A549 (cell line): ENCODE results near the gene PRDM15.

ENCODE experiments used
- BHLHE40 ChIP-seq: IDR thresholded peaks from 2 replicates; pipeline ENCODE4 v1.6.1; 2012; ENCODE audit warnings: low read depth, low read length, inconsistent platforms
- HDAC2 ChIP-seq: fragments of 200-600 bp; sonication (generic); IDR thresholded peaks from 2 replicates; pipeline ENCODE4 v1.6.1; 2016
- JUNB ChIP-seq: fragments of >200 bp; sonication (Bioruptor Twin); formaldehyde crosslinking; IDR thresholded peaks from 2 replicates; pipeline ENCODE4 v1.6.1; 2016
- KDM5A ChIP-seq: fragments of 200-600 bp; sonication (generic); IDR thresholded peaks from 2 replicates; pipeline ENCODE4 v1.6.1; 2016; ENCODE audit warnings: antibody characterized with exemption, mild to moderate bottlenecking
- NPAS2 ChIP-seq: fragments of 250-450 bp; sonication (Bioruptor Pico); IDR thresholded peaks from 2 replicates; pipeline ENCODE4 v1.8.0; 2022; ENCODE audit warnings: mild to moderate bottlenecking, moderate library complexity, borderline replicate concordance
- POLR2A ChIP-seq: IDR thresholded peaks from 2 replicates; pipeline ENCODE4 v1.6.1; 2012; ENCODE audit warnings: mild to moderate bottlenecking, low read length
- POLR2AphosphoS2 ChIP-seq: conservative IDR thresholded peaks from 2 replicates; pipeline ENCODE4 v1.6.1; 2012; ENCODE audit warnings: low read length, improper control_type of control experiment, inconsistent platforms
- SMC3 ChIP-seq: fragments of >200 bp; sonication (Bioruptor Twin); formaldehyde crosslinking; IDR thresholded peaks from 3 replicates; pipeline ENCODE4 v1.6.1; 2018; ENCODE audit warnings: inconsistent platforms
- ZFP36 ChIP-seq: fragments of 450-650 bp; IDR thresholded peaks from 2 replicates; pipeline ENCODE4 v1.6.1; 2014; ENCODE audit warnings: borderline replicate concordance; ENCODE audit not compliant: partially characterized antibody
- TF ChIP-seq, protein P1 (sequence below): fragments of >200 bp; sonication (Bioruptor Twin); formaldehyde crosslinking; IDR thresholded peaks from 3 replicates; pipeline ENCODE4 v1.5.1; 2016
- TF ChIP-seq, protein P2 (sequence below): fragments of 250-450 bp; sonication (Bioruptor Pico); IDR thresholded peaks from 2 replicates; pipeline ENCODE4 v1.5.0; 2021; ENCODE audit warnings: mild to moderate bottlenecking, moderate library complexity, borderline replicate concordance
- TF ChIP-seq, protein P3 (sequence below): IDR thresholded peaks from 2 replicates; pipeline ENCODE4 v1.6.1; 2012
- TF ChIP-seq, protein P4 (sequence below): fragments of 200-600 bp; sonication (generic); IDR thresholded peaks from 2 replicates; pipeline ENCODE4 v1.6.1; 2016; ENCODE audit warnings: antibody characterized with exemption, mild to moderate bottlenecking, moderate library complexity

DNA sequence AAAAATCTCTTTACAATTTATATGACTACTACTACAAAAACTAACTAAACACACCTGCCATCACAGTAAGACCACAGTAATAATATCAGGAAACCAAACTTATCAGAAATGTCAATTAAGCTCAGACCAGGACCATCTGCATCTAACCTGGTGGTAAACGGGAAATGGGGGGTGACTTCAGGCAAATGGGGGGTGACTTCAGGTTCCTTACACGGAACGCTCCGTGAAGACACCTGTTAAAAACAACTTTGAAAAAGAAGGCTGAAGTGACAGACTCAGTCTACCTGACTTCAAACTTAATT, 15.8 kb downstream of the PRDM15 start:
- TF ChIP-seq, protein P1, sequence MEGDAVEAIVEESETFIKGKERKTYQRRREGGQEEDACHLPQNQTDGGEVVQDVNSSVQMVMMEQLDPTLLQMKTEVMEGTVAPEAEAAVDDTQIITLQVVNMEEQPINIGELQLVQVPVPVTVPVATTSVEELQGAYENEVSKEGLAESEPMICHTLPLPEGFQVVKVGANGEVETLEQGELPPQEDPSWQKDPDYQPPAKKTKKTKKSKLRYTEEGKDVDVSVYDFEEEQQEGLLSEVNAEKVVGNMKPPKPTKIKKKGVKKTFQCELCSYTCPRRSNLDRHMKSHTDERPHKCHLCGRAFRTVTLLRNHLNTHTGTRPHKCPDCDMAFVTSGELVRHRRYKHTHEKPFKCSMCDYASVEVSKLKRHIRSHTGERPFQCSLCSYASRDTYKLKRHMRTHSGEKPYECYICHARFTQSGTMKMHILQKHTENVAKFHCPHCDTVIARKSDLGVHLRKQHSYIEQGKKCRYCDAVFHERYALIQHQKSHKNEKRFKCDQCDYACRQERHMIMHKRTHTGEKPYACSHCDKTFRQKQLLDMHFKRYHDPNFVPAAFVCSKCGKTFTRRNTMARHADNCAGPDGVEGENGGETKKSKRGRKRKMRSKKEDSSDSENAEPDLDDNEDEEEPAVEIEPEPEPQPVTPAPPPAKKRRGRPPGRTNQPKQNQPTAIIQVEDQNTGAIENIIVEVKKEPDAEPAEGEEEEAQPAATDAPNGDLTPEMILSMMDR = no peak
- no peak for TF ChIP-seq NPAS2 (CRISPR knock-in tag)
- no peak for TF ChIP-seq ZFP36
- no peak for TF ChIP-seq POLR2A
- TF ChIP-seq POLR2AphosphoS2 = no peak
- TF ChIP-seq, protein P2, sequence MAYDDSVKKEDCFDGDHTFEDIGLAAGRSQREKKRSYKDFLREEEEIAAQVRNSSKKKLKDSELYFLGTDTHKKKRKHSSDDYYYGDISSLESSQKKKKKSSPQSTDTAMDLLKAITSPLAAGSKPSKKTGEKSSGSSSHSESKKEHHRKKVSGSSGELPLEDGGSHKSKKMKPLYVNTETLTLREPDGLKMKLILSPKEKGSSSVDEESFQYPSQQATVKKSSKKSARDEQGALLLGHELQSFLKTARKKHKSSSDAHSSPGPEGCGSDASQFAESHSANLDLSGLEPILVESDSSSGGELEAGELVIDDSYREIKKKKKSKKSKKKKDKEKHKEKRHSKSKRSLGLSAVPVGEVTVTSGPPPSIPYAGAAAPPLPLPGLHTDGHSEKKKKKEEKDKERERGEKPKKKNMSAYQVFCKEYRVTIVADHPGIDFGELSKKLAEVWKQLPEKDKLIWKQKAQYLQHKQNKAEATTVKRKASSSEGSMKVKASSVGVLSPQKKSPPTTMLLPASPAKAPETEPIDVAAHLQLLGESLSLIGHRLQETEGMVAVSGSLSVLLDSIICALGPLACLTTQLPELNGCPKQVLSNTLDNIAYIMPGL (CRISPR knock-in tag) = no peak
- TF ChIP-seq, protein P3, sequence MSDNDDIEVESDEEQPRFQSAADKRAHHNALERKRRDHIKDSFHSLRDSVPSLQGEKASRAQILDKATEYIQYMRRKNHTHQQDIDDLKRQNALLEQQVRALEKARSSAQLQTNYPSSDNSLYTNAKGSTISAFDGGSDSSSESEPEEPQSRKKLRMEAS = no peak
- no peak for TF ChIP-seq SMC3
- TF ChIP-seq, protein P4, sequence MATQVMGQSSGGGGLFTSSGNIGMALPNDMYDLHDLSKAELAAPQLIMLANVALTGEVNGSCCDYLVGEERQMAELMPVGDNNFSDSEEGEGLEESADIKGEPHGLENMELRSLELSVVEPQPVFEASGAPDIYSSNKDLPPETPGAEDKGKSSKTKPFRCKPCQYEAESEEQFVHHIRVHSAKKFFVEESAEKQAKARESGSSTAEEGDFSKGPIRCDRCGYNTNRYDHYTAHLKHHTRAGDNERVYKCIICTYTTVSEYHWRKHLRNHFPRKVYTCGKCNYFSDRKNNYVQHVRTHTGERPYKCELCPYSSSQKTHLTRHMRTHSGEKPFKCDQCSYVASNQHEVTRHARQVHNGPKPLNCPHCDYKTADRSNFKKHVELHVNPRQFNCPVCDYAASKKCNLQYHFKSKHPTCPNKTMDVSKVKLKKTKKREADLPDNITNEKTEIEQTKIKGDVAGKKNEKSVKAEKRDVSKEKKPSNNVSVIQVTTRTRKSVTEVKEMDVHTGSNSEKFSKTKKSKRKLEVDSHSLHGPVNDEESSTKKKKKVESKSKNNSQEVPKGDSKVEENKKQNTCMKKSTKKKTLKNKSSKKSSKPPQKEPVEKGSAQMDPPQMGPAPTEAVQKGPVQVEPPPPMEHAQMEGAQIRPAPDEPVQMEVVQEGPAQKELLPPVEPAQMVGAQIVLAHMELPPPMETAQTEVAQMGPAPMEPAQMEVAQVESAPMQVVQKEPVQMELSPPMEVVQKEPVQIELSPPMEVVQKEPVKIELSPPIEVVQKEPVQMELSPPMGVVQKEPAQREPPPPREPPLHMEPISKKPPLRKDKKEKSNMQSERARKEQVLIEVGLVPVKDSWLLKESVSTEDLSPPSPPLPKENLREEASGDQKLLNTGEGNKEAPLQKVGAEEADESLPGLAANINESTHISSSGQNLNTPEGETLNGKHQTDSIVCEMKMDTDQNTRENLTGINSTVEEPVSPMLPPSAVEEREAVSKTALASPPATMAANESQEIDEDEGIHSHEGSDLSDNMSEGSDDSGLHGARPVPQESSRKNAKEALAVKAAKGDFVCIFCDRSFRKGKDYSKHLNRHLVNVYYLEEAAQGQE = no peak
- TF ChIP-seq HDAC2 = no peak
- no peak for TF ChIP-seq JUNB
- TF ChIP-seq BHLHE40 = no peak
- no peak for TF ChIP-seq KDM5A
